ENCODE data around the gene PSMD1. TPM values are rescaled to one million over a fixed set of nuclear protein-coding genes. Genes with fewer than 3 reads are reported as not detected.

The PSMD1 gene
- total and polyA plus RNA-seq, 2 of the 8 experiments (the other 6 are each of a cell fraction or from before 2014, with no cell fraction given) = 179 to 272 TPM

GRCh38 chr2:231117148-231117547 lies 60.5 kb downstream of the PSMD1 start:
- Histone ChIP-seq H2BK12ac (ENCODE audit: low read depth, low read length) (no peak overlapping the region), H2AK5ac (ENCODE audit: low read depth, low read length) (no peak overlapping the region), H3K56ac (replicated peaks; ENCODE audit: insufficient read length, low read depth, low read length) (no peak overlapping the region), H3K4me3 (ENCODE audit: extremely low read depth in 1 of 4, insufficient read depth in 2 of 4, low read depth in 3 of 4, low read length in 4 of 4) (no peak overlapping the region), H3K14ac (ENCODE audit: insufficient read length) (no peak overlapping the region), H3K23me2 (ENCODE audit: low read depth, low read length) (no peaks in the 10 kb centered on the region), H2BK20ac (ENCODE audit: low read length) (no peak overlapping the region), H3K36me3 (ENCODE audit: control insufficient read depth in 2 of 4, insufficient read depth in 4 of 4, low read length in 3 of 4) (peaks cover 0 to 3% (median 0%) of the 10 kb centered on the region in 4 experiments; a peak in 1 of 8 replicates), H2BK120ac (replicated peaks; ENCODE audit: low read depth, low read length) (no peak overlapping the region), H3K4ac (replicated peaks; ENCODE audit: insufficient read length, low read depth, low read length) (no peak overlapping the region), H3K18ac (ENCODE audit: extremely low read depth, low read length) (no peak overlapping the region), H3K27ac (ENCODE audit: low read depth, low read length) (no peak overlapping the region), H3K9me3 (ENCODE audit: insufficient read depth in 2 of 2, low read depth in 1 of 2, low read length in 1 of 2) (no peaks in the 10 kb centered on the region), H4K20me1 (replicated peaks in 1 of 2; ENCODE audit: control insufficient read depth in 1 of 2, insufficient read depth in 2 of 2, low read length in 2 of 2) (peaks cover 0 to 2% of the 10 kb centered on the region in 2 experiments), H3K4me2 (ENCODE audit: insufficient read depth in 1 of 2, low read depth in 2 of 2, low read length in 2 of 2) (no peak overlapping the region), H2BK5ac (ENCODE audit: low read depth, low read length) (no peak overlapping the region), H2BK15ac (ENCODE audit: low read length) (no peak overlapping the region), H3K4me1 (replicated peaks in 1 of 4; ENCODE audit: control insufficient read depth in 3 of 4, insufficient read depth in 4 of 4, low read length in 3 of 4) (peaks cover 0 to 4% (median 3%) of the 10 kb centered on the region in 4 experiments; a peak in 5 of 7 replicates), H4K8ac (ENCODE audit: extremely low read depth, insufficient read depth, low read length) (no peak overlapping the region), H4K91ac (replicated peaks; ENCODE audit: insufficient read length, low read length) (no peak overlapping the region), H3K79me2 (ENCODE audit: control insufficient read depth in 1 of 2, insufficient read depth in 2 of 2, low read length in 2 of 2) (no peaks in the 10 kb centered on the region), H3K23ac (ENCODE audit: insufficient read length) (no peak overlapping the region), H3K9ac (replicated peaks in 1 of 4; ENCODE audit: extremely low read depth in 1 of 4, low read depth in 3 of 4, low read length in 3 of 4) (no peak overlapping the region), H2AFZ (ENCODE audit: low read length) (no peak overlapping the region), H4K5ac (ENCODE audit: insufficient read length, low read depth, low read length) (no peak overlapping the region), H3K79me1 (ENCODE audit: low read depth, low read length) (no peaks in the 10 kb centered on the region), H3K27me3 (replicated peaks in 1 of 4; ENCODE audit: control insufficient read depth in 3 of 4, extremely low read depth in 1 of 4, insufficient read depth in 3 of 4, low read length in 3 of 4) (no peaks in the 10 kb centered on the region)
- ChIA-PET CTCF (ENCODE audit: partially characterized antibody) (no interaction called here), POLR2A (ENCODE audit: partially characterized antibody) (no interaction called here)
- 64% methylated on average over 1 of the region's 1 CpG; no CpG with 5 or more reads in 1 of the 2 experiments for WGBS, 2 experiments (ENCODE audit: extremely low coverage in 1 of 2, insufficient coverage in 1 of 2, insufficient read length in 1 of 2, insufficient replicate concordance in 2 of 2, low coverage in 1 of 2, low lambda C conversion rate in 2 of 2, missing lambda C conversion rate in 1 of 2)
- FAIRE-seq (no peak), DNase-seq (ENCODE audit: low read depth in 1 of 2, low spot score in 2 of 2) (no peak)
- TF ChIP-seq SUZ12 (IDR thresholded peaks at IDR 0.05; ENCODE audit: low read length) (no peak), EZH2 (IDR thresholded peaks at IDR 0.05; ENCODE audit: low read depth, low read length, severe bottlenecking) (no peak), BRCA1 (IDR thresholded peaks at IDR 0.05; ENCODE audit: low read depth, low read length) (no peak), ZNF274 (IDR thresholded peaks at IDR 0.05; ENCODE audit: borderline replicate concordance, extremely low read depth, low read length) (no peak), RNF2 (IDR thresholded peaks at IDR 0.05; ENCODE audit: borderline replicate concordance, low read depth, low read length, missing control alignments, poor library complexity, severe bottlenecking) (no peak), CREB1 (IDR thresholded peaks at IDR 0.05) (no peak), BCL11A (IDR thresholded peaks at IDR 0.05; ENCODE audit: low read depth in 2 of 2, low read length in 2 of 2) (no peak)
